Sigmoid colon (tissue), 4 donors: ENCODE data around the gene ARVCF.

ENCODE experiments used
- POLR2A ChIP-seq, 2 donors: fragments of 450-650 bp; IDR thresholded peaks; one replicate each; pipeline ENCODE4 v1.6.1; 2016; ENCODE audit warnings: antibody characterized with exemption in 2 of 2, mild to moderate bottlenecking in 2 of 2, moderate library complexity in 2 of 2
- POLR2AphosphoS5 ChIP-seq, 4 donors: sonication (generic); formaldehyde crosslinking; IDR thresholded peaks; one replicate each; pipeline ENCODE4 v1.6.1; 2017; ENCODE audit warnings: antibody characterized with exemption in 4 of 4
- TF ChIP-seq, protein P1 (sequence below), 4 experiments: fragments of 450-650 bp in 3 of 4; fragments of 200-600 bp in 1 of 4; IDR thresholded peaks; one replicate each; pipeline ENCODE4 v1.5.1; 2016 to 2019; ENCODE audit warnings: antibody characterized with exemption in 4 of 4, mild to moderate bottlenecking in 3 of 4, moderate library complexity in 2 of 4

GRCh38 chr22:19993926-19994325 is 22.7 kb downstream of the ARVCF start:
- TF ChIP-seq POLR2AphosphoS5 (IDR thresholded peaks at IDR 0.05), result no peak
- TF ChIP-seq, protein P1, sequence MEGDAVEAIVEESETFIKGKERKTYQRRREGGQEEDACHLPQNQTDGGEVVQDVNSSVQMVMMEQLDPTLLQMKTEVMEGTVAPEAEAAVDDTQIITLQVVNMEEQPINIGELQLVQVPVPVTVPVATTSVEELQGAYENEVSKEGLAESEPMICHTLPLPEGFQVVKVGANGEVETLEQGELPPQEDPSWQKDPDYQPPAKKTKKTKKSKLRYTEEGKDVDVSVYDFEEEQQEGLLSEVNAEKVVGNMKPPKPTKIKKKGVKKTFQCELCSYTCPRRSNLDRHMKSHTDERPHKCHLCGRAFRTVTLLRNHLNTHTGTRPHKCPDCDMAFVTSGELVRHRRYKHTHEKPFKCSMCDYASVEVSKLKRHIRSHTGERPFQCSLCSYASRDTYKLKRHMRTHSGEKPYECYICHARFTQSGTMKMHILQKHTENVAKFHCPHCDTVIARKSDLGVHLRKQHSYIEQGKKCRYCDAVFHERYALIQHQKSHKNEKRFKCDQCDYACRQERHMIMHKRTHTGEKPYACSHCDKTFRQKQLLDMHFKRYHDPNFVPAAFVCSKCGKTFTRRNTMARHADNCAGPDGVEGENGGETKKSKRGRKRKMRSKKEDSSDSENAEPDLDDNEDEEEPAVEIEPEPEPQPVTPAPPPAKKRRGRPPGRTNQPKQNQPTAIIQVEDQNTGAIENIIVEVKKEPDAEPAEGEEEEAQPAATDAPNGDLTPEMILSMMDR (IDR thresholded peaks at IDR 0.05), result no peak
- no peak for TF ChIP-seq POLR2A (IDR thresholded peaks at IDR 0.05)
